GM20431 (cell line): Measurements from ENCODE around the gene DNAAF8.

Experiments
- in situ Hi-C: fragments of 300-500 bp; cut with MseI, MboI; formaldehyde crosslinking; loops from one replicate; pipeline ENCODE4 v1.15.0; 2020; ENCODE audit warnings: low sequenced_read_pairs; ENCODE audit not compliant: unreplicated experiment

Gene DNAAF8

DNA sequence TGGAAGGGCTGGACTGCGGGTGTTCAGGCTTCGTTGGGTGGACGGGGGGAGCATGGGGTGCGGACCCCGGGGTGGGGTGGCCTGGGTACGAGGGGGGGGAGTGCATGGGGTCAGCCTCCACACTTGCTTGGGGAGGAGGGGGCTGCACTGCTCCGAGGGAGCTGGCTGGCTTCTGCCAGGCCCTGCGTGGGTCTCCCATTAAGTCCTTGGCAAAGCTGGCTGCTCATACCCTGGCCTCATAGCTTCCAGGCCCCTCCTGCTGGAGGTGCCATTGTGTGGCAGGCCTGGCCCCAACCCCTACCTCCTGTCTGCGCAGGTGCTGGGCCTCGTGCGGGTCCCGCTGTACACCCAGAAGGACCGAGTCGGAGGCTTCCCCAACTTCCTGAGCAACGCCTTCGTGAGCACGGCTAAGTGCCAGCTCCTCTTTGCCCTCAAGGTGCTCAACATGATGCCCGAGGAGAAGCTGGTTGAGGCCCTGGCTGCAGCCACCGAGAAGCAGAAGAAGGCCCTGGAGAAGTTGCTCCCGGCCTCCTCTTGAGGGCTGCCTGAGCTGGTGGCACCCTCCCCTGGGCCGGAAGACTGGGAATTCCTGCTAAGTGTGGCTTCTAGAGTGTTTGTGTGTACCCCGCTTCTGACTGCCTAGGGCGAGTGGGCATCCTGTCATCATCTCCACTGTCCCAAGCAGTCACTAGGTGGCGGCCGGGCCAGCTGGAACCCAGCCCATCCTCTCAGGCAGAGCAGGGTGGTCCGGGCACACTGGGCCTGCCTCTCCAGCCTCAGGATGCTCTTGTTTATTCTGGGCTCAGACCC, 39.5 kb upstream of the DNAAF8 start:
- in situ Hi-C loops: no loop called here

DNA sequence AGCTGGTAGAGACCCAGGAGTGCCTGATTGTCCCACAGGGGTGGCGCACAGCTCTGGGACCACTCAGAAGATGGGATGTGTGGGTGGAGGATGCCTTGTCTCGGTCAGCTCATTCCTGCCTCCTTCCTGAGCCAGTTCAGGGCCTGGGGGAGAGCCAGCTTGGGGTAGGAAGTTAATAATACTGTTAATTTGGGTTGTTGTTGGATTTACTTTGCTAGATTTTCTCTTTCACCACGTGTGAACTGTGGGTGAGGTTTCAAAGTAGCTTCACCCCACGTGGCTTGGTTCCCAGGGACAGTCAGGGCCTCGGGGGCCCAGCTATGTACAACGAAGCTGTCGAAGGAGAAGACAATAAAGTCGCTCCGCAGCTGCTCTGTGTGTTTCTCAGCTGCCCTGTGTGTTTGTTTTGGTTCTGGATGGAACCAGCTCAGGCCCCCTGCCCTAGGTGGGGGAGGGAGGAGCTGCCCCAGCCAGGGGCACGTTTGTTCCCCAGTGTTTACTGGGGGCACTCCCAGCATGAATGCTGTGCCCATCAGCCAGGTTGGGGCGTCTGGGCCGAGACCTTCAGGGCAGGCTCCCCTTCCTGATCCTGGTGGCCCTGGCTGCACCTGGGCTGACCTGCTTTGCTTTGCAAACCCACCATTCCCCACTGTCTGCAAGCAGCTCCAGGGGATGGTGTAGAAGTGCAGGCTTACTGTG, 38.7 kb upstream of the DNAAF8 start:
- in situ Hi-C loops: no loop called here

DNA sequence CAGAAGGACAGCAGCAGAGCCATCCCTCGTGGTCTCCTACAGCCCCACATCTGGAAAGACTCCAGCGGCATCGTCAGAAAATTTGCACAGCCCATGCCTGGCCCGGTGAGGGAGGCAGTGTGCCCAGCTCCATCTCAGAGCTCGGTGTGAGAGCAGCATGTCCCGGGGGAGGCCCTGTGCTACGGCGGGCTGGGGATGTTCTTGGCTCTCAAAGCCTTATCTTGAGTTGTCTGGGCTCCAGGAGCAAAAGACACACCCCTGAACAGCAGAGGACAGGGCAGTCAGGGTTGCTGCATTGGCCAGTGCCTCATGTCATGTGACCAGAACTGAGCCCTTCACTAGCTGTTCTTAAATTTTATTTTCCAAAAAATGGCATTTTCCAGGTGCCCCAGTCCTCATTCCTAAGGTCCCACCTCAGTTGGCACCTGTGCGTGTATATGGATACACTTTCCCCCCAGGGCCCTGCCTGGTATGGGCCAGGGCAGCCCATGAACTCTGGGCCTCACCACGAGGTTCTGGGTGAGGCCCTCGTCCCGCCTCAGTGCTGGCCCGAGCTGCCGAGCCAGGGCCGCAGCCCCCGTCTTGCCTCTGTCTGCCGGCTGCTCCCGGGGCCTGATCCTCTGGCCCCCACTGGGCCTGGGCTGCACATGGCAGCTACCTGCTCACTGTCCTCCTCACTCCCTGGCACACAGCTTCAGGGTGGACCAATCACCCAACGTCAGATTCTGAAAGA, 38.0 kb upstream of the DNAAF8 start:
- in situ Hi-C loops: no loop called here

DNA sequence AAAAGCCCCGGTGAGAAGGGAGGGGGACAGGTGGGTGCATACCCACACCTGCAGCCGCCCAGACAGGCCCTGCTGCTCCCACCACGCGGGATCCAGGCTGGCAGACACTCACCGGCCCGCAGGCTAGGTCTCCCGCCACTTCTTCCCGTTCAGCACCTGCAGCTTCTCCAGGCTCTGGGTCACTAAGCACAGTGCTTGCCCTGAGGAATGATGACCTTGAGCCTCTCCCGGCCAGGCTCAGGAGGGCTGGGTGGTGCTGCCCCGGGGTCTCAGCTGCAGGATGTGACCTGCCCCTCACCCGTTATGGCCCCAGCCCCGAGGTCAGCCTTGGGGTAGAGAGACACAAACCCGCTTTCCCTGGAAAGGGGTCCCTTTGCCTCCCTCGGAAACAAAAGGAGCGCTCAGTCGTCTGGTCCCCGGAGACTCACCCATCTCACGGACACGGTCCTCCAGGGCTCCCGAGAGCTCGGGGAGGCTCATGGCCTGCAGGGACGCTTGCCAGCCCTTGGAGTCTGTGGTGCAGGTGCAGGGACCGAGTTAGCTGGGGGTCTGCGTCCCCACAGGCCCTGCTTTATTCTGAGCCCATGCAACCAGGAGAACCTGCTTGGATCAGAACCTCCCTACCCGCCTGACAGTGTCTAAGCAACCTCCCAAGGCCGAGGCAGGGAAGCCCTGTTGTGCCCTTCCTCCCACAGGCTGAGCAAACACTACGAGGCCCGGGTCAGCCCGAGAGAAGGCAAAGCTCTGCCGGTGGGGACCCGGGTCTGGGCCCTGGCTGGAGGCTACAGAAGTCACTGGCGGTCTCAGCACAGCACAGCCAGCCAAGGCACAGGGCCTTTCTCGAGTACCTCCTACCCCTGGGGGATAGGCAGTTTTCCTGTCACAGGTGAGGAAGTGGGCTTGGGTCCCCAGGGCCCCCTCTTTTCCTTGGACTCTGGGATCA, 37.2 kb upstream of the DNAAF8 start:
- in situ Hi-C loops: no loop called here

DNA sequence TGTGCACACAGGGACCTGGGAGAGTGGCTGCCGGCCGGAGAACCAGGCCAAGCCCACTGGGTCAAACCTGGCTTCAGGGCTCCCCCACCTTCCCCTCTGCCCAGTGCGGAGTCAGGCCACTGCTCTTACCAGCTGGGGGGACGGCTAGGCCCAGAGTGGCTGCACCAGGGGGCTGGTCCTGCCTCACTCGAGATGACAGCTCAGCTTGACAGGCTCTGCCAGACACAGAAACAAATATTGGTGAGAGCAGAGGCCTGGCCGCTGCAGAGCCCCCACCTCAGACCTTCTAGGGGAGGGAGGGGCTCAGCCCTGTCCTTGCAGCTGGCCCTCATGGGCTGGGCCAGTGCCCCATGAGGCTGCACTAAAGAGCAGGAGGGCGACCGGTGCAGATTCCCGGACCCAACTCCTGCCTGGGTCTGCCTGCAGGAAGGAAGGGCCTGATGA, 36.5 kb upstream of the DNAAF8 start:
- in situ Hi-C loops: no loop called here

DNA sequence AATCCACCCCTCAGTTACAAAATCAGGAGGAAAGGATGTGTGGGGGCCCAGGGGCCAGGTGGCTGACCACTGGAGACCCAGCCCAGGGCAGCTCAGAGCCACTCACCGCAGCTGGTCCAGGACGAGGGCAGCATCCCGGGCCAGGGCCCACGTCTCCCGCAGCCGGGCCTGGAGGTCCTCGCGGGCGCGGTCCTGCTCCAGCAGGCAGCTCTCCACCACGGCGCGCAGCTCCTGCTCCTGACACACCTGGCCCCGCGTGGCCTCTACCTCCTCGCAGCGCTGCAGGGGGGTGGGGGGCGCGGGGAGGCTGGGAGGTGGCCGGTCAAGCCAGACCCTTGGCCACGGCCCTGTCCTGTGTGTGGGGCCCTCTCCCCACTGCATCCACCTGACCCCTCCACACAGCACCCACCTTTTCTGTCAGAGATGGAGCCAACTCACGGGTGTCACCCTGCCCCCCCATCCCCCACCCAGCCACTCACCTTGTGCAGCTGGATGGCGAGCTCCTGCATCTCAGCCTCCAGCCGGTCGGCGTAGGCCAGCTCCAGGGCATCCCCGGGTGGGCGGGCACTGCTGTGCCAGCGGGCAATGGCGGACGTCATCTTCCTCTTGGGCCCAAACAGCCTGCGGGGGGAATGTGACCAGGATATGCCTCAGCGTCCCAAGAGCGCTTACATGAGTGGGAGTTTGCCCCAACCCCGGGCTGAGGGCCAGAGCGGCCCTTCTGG, 35.9 kb upstream of the DNAAF8 start:
- in situ Hi-C loops: no loop called here

DNA sequence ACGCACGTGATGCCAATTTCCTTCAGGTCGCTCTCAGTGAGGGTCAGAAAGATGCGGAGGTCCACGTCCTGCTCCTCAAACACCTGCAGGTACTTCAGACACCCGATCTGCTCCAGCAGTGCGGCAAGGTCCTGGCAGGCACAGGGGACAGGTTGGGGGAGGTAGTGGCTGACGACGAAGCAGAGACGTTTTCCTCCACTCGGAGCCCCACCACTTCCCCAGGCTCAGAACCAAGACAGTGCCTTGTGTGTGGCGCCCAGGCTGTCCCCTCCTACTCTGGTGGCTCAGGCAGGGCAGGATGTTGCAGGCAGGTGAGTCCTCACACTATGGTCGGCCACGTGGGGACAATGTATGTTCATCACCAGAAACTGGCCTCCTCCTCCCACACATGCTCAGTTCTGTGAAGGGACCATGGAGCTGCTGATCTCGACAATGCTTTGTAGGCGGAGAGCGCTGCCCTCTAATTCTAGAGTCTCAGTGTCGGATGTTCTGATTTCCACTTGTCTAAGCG, 35.2 kb upstream of the DNAAF8 start:
- in situ Hi-C loops: no loop called here

DNA sequence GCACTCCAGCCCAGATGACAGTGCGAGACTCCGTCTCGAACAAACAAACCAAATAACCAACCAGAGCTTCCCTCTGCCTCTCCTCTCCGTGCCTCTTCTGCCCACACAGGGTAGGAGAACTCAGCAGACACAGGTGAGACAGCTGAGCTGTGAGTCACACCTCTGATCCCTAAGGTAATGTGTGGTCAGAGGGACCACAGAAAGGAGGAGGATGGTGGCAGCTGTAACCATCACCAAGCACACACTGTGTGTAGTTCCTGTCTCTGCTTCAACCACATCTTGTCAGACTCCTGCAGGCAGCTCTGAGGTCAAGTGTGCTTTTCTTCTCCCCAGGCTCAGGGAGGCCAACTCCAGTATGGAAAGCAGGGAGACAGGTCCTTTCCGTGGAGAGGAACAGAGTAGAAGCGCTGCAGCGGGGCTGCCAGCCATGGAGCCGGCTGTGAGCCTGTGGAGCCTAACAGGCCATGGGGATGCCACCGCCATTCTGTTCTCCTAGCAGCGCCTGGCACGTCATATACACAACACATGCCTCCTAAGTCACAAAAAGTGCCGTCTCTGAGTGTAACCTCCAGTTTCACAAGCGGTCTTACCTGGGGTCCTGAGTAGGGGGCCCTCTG, 33.8 kb upstream of the DNAAF8 start:
- in situ Hi-C loops: no loop called here

DNA sequence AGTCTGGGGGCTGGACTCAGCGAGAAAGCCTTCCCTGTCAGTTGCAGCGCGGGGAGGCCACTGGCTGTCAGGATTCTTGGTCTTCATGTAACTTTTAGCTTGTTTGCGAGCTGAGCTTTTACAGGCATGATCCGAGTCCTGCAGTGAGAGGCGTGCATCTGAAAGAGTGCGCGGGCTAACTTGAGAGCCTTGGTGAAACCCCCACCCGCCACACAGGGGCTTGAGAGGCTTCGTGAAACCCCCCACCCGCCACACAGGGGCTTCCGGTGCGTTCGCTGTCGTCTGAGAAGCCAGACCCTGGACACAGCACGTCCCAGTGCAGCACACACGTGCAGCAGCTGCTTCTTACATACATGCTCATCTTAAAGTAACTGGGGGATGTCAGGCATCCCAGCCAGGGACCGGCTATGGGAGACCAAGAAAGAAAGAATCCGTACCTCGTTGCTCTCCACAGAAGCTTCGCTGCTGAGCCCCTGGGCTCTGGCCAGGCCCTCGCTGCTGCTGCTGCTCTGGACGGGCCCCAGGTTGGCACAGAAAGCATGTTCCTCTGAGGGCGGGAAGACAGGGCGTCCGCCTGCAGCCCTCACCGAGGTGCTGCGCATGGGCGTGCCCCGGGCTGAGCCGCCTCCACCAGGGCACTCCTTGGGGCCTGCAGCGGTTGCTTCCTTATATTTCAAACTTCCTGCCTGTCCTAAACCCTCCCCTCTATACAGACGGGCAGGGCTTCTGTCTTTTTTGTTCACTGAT, 33.2 kb upstream of the DNAAF8 start:
- in situ Hi-C loops: no loop called here

DNA sequence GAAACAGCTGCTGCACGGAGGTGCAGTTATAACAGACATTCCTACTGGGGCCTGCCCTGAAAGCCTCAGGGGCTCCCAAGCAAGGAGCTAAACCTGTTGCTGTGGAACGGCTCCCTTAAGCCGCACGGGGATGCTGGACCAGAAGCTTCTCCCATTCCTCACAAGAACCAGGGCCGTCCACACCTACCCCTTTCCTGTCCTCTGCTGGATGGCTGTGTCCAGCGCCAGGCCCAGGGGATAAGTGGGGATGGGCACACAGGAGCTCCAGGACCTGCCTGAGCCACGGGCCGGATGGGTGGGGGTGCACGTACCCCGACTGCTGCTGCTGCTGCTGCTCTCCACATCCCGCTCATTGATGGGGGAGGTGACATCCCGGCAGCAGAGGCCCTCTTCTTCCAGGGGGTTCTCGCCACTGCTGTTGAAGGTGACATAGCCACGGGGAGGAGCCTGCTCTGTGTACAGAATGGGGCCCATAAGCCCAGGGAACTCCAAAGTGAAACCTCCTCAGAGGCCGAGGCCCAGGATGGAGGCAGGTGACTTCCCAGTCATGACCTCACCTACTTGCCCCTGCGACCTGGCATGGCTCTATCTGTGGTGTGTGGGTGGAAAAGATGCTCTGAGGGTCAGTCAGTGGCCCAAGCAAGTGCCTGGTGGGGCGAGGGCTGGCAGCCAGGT, 32.4 kb upstream of the DNAAF8 start:
- in situ Hi-C loops: no loop called here

DNA sequence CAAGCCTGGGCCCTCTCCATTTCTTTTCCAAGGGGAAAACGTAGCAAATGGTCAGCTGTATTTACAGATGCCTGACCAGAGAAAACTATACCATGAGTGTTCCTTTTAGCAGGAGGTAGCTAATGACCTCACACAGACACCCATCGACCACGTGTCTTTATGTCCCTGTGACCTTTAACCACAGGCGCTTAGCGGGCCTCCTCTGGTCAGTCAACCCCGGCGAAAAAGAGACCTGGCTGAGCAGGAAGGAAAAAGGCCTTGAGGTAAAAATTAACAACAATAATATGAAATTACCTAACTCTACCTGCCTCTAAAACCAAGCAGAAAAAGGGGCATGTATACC, 31.9 kb upstream of the DNAAF8 start:
- in situ Hi-C loops: no loop called here

DNA sequence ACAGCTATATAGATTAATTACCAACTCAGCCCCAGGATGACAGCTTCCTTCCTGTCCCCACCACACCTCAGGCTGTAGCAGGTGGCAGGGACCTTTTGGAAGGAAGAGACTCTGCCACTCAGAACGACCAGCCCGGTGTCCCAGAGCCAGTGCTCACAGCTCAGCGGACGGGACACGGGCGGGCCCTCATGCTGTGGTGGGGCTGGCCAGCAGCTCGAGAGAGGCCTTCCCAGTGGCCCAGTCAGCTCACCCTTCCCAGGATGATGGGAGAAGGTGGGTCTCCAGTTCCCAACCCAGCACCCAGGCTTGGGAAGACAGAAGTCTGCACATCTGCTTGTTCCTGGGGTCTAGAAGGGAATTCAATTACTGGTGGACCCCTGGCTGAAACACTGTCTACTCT, 30.4 kb upstream of the DNAAF8 start:
- in situ Hi-C loops: no loop called here

DNA sequence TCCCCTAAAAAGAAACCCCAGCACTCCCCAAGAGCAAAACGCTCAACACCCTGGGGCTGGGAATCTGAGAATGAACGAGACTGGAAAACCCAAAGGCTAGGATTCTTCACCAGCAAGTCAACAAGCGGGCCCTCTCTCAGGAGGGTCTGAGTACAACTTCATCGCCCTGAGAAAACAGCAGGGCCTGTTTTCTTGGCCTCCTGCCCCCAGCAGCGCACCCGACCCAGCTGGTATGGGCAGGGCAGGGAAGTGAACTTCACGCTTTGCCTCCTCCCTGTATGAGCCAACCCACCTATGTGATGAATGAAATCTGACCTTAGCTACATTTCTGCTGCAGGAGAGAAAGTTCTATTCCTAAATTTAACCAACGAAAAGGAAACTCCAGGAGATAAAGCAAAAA, 29.8 kb upstream of the DNAAF8 start:
- in situ Hi-C loops: no loop called here

DNA sequence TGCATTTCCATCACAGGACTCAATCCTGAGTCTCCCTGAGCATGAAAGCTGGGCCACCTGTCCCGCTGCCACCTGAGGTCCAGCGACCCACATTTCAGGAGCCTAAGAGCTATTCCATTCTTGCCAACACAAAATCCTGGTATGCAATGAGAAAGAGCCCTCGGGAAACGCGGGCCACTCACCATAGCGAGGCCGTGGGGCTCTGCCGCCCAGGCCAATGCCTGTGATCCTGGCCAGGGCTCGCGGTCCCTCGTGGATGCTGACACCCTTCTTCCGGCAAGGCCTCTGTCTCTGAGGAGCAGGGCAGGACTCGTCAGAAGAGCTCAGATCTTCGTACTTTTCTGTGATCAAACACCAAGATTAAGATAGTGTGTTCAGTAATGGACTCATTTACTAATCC, 29.4 kb upstream of the DNAAF8 start:
- in situ Hi-C loops: no loop called here

DNA sequence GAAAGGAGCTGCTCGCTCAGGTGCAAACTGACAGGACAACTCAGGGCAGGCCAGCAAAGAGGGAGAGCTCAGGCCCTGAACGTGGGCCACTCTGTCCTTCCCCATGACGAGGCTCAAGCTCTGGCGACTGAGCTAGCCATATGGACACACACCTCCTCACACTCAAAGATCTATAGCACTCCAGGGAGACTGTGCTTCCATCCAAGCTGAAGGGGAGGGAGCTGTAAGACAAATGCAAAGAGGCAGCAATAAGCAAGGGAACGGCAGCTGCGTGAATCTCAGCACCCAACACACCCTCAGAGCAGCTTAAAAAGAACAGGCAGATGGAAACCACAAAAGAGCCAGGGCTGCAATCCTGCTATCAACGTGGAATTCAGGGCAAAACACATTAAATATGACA, 27.5 kb upstream of the DNAAF8 start:
- in situ Hi-C loops: no loop called here

DNA sequence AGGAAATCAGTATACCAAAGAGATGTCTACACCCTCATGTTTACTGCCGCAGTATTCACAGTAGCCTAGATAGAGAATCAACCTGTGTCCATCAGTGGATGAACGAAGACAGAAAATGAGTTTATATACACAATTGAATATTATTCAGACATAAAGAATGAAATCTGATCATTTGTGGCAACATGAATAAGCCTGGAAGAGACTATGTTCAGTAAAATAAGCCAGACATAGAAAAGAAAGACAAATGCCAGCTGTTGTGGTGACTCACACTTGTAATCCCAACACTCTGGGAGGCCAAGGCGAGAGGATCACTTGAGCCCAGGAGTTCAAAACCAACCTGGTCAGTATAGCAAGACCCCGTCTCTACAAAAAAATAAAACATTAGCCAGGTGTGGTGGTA, 24.9 kb upstream of the DNAAF8 start:
- in situ Hi-C loops: no loop called here

DNA sequence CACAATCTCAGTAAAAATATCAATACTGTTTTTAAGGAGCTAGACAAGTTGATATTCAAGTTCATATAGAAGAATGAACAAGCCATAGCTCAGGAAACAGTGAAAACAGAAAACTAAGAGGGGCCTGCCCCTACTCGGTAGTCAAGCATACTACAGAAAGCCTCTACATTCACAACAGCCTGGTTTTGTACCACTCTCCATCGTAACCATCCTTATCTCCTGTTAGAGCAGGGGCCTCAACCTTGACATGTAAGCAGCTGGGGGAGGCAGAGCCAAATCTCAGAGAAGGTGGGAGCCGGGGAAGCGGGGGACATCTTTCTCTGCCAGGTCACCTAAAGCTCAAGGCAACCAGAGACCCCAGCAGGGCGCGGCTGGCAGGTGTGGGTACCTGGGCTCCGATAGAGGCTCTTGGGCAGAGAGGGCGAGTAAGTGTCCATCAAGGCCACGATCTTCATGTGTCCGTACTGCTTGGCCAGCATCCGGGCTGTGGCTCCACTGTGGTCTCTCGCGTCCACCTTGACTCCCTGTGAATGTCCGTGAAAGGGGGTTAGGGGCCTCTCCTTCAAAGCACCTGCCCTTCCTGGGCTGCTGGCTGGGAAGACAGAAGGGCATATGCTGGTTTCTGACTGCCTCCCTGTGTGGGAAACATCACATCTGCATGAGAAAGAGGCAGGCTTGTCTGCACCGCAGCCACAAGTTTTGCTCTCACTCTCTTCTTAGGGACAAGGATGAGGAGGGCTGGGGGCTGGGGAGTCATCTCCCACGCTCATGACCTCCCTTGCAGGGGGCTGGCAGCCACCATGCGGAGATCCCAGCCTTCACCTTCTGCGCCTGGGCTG, 20.5 kb upstream of the DNAAF8 start:
- in situ Hi-C loops: no loop called here
